ENCODE measurements around the gene COL4A3.

Gene COL4A3

DNA sequence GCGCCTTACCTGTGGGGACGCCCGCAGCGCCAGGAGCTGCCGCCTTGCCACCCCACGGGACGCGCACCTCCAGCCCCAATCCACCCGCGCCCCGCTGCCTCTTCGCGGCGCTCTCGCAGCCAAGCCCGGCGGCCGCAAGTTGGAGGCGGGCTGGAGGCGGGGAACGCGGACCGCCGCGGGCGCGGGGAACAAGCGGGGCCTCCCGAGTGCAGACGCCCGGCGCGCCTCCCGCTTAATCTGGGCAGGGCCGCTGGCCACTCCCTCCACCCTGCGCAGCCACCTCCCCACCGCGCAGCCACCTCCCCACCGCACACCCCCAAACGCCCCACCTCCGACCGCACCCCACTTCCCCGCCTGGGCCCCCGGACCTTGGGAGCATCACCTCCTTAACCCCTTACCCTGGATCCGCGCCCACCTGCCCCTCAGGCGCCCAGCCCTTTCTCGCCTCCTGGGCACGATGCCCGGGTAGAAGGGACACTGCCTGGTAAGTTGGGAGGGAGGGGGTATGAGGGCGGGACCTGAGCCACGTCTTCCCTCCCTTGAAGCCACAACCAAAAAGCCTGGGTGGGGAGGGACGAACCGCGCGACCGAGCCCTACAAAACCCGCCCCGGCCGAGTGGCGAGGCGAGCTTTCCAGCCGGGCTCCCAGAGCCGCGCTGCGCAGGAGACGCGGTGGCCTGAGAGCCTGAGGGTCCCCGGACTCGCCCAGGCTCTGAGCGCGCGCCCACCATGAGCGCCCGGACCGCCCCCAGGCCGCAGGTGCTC is at the start of gene COL4A3, which contains the start of gene COL4A4:
Gene COL4A3 (plus strand): TSS at position 627 of the 765 bp plus-strand sequence. CDS start 103 bp downstream, at position 730.
Gene COL4A4 (minus strand): TSS at position 208 of the 765 bp plus-strand sequence. CDS start 16,722 bp downstream, outside the sequence.
- no peak for DNase-seq

DNA sequence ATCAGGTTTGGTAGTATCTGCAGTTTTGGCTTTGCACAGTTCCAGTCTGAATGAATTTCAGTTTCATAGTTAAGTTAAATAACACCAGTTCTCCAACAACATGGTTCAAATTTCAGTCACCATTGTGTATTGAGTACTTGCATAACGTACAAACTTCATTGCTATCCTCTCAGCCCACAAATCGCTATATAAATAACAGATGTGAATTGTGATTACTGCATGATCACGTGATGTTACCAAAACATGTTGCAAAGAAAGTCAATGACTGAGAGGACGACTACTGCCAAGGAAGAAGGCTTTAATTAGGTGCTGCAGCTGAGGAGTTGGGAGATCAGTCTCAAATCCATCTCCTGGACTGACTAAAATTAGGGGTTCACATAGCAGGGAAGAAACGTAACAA is 48.7 kb upstream of the COL4A3 start:
- peak; percentile 5 for DNase-seq

DNA sequence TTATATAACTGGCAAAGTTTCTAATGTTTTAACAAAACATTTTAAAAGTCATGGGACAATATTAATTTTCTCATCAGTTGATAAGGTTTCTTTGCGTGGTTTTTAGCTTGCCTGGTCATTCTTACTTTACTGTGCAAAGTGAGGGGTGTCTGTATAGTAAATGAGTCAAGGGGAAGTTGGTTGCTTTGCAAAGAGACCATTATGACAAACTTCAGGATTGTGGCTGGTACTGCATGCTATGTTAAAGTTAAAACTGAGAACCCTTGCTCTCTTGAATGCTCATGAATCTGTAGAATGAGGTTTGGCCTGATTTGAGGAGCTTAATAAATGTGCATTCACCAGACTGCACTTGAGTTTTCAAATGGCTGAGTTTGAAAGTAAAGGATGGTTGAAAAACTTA is 47.4 kb upstream of the COL4A3 start:
- no peak for DNase-seq

DNA sequence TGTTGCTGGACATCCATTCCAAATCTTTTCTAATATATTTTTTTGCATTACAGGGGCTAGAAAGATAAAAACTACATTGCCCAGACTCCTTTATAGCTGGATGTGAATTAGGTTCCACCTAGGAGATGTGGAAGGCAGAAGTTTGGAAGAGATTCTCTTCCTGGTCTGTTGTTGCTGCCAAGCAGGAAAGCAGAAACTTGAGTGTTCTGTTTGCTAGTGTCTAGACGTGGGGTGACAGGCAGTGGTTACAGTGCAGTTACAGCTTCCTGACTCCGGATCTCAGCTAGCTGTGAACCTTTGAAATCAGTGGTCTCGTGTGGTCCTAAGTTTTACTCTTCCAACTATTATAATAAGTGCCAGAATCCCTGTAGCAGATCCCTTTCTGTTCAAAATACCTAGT is 46.6 kb upstream of the COL4A3 start:
- DNase-seq: no peak

DNA sequence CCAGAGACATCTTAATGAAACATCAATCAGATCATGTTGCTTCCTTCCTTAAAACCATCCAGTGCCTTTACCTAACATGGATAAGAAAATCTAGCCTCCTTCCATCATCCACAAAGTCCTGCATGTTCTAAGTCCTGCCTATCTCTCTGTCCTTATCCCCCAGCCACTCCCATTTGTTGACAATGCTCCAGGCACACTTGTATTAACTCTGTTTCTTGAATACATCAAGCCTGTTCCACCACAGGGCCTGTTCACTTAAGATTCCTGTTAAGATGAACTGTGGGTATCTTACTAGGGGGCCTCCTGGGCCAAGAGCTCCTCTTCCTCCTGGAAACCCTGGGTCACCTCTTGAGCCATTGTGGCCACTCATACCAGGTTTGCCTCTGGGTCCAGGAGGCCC is 46.1 kb upstream of the COL4A3 start:
- no peak for DNase-seq

DNA sequence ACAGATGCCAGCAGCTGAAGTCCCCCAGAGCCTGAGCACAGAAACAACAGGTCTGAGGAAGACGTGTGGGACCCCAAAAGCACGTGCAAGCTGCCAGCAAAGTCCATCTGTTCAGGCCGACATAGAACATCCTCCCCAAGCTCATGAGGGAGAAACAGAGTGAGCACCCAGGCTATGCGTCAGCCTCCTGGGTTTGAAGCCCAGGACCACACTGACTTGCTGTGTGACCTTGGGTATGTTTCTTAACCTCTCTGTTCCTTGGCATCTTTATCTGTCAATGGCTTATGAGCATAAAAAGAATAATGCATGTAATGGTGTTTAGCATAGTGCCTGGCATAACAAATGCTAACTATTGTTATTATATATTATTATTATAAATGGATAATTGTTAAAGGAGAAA is 40.7 kb upstream of the COL4A3 start:
- DNase-seq: no peak

DNA sequence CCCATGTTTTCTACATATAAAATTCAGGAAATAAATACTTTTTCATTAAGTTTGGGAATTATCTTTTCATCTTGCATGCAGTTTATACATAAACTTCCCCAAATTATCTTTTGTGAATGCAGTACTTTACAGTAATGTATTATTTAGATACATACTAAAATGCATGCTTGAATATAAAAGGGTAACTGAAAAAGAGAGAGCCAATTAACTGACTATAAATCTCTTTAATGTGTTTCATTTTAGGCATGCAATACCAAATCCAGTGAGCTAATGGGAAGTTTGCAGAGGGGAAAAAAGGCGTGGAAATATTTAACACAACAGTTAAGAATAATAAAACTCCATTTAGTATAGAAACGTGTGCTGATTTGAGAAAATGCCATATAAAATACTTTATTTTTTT is 39.6 kb upstream of the COL4A3 start:
- DNase-seq: no peak

DNA sequence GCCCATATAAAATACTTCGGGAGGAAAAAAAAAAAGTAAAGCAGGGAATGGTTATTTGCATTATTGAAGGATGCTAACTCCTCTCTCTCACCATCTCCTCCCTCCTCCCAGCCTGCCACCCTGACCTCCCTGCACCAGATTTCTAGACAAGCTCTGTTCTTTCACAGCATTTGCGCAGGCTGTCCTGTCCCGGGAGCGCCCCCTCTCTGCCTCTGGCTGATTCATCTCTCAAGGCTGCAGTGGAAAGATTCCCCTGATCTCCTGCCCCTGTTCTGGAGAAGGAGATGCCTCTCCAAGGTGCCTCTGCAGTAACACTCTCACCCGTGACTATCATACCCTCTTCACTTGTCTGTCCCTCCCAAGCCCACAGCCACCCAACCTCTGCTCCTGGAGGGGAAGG is 38.9 kb upstream of the COL4A3 start:
- no peak for DNase-seq

DNA sequence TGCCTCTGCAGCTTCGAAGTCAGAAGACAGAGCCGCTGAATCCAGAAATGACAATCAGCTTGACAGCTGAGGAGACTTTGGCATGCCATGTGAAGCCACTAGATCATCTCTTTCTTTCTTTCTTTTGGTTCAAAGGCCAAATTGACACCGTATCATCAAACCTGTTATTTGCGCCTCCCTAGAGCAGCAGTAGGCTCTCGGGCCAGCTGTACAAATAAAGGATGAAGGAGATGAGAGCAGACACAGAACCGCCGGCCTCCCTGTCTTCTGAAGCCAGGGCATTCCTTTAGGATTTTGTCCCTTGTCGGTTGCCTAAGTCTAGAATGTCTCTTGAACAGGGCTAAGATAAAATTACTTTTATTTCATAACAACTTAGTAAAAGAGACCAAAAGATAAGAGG is 37.2 kb upstream of the COL4A3 start:
- DNase-seq: peak; percentile 3

DNA sequence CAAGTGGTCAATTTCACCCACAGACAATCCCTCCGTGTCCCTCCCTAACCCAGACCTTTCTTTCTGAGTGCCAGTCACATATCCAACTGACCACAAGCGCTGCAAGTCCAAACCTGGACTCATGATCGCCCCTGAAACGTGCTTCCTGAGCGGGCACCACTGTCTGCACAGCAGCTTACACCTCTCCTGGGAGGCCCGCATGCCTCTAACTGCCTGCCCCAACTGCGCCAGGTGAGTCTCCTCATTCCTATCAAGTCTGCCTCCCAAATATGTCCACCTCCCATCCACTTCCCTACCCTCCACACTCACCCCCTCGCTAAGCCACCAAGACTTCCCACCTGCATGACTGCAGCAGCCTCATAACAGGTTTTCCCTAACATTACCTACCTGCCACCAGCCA is 33.8 kb upstream of the COL4A3 start:
- DNase-seq: no peak

DNA sequence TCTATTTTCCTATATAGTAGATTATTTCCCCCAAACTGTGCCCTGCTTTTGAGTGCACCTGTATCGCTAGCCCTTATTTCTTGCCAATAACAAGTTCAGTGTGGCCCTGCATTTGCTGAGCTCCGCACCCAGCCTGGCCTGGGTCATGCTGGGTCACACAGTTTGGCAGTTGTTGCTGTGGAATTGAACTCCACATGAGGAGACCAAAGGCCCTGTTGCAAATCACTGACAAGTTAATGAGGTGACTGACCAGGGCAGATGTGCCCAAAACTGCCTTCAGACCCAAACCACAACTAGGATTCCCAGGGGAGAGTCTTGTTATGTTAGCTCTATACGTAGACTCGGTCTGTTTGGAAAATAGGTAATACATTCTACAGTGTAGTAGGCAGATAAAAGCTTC is 31.4 kb upstream of the COL4A3 start:
- no peak for DNase-seq

DNA sequence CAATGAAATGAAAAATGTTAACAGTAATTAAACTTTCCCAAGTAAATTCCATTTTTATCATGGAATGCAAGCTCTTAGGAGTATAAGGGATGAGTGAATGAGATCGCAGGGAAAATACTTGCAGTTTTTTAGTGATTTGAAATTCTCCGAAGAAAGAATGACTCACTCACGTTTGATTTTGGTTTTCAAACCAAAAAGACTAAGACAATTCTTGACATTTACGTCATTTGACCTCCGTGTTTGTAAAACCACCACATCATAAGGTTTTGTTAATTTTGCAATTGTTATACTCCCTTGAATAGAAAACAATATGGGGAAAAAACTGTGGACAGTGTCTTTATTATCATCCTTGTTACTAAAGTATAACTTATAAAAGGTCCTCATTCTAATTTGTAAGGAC is 29.8 kb upstream of the COL4A3 start:
- no peak for DNase-seq

DNA sequence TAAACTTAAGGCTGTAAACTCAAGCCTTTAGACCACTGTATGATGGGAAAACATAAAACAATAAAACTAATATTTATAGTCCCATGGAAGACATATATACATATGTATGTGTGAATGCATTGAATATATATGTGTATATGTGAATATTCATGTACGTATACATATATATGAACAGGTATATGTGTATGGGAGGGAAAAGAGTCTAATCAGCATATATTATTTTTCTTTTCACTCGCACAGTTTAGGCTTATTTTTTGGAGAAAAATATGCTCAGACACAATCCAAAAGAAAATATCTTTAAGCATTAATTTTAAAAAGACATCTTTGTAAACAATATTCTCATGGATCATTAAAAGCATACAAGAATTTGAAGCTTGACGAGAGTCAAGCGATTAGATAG is 23.1 kb upstream of the COL4A3 start:
- no peak for DNase-seq

DNA sequence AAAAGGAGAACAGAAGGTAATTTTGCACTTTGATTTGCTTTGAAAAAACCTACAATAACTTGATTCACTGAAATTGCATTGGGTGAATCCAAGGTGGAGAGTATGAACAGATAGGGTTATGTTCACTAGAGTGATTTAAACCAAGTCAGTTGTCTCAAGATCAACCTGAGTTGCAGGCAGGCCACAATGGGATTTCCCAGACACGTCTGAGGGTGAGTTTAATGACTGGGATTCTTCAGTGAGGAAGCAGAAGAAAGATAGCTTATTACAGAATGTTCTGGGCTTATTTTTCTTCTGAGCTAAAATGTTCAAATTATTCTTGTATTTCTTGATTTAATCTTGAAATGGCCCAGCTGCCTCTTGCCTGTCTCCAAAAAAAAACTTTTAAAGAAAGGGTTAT is 20.5 kb upstream of the COL4A3 start:
- DNase-seq: no peak

DNA sequence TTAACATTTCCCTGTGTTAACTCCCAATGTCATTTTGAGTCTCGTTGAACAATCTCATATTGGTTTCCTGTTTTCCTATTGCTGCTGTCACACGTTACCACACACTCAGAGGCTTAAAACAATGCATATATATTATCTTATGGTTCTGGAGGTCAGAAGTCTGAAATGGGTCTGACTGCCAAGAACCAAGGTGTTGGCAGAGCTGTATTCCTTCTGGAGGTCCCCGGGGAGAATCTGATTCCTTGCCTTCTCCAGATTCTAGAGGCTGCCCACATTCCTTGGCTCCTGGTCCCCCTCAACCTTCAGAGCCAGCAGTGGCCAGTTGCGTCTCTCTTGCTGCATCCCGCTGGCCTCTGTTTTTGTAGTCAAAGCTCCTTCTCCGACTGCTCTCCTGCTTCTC is 18.0 kb upstream of the COL4A3 start:
- DNase-seq: no peak

DNA sequence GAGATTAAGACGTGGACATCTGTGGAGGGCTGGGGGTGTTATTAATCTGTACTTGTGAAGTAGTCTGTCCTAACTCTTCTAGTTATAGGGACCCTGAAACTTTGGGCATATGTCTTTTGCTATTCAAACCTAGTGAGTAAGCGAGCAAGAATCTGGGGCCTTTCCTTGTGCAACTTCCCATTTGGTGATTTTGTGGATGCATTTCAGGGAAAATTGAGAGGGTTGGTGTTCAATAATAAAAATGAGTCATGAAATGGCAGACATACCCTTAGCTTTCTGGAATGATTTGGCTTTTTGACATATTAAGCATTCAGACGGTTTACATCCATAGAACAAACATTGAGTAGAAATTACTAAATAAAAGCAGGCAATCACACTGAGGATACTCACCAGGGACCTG is 17.4 kb upstream of the COL4A3 start:
- DNase-seq: no peak

DNA sequence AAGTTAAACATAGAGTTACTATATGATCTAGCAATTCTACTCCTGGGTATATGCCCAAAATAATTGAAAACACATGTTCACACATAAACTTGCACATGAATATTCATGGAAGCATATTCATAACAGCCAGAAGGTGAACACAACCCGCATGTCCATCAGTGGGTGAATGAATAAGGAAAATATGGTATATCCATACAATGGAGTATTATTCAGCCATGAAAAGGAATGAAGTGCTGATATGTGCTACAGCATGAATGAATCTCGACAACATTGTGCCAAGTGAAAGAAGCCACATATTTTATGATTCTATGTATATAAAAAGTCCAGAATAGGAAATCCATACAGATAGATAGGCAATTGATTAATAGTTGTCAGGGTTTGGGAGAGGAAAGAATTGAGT is 16.3 kb upstream of the COL4A3 start:
- no peak for DNase-seq

DNA sequence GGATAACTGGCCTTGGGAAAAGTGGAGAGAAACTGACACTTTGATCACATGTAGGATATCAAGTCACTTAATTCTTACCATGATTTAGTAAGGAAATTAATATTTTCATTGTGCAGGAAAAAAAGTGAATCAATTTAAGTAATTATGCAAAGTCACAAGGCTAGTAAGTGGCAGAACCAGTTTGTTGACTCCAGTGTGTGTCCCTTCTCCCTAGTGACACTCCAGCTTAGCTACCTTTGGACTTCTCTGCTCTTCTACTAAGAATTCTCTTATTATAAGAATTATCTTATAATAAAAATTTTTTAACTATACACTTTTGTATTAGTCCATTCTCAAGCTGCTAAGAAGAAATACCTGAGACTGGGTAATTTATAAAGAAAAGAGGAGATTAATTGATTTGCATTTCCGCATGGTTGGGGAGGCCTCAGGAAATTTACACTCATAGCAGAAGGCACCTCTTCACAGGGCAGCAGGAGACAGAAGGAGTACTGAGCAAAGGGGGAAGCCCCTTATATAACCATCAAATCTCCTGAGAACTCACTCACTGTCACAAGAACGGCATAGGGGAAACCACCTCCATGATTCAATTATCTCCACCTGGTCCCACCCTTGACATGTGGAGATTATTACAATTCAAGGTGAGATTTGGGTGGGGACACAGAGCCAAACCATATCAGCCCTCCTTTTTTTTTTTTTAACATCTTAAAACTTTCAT is 14.0 kb upstream of the COL4A3 start:
- DNase-seq: no peak

DNA sequence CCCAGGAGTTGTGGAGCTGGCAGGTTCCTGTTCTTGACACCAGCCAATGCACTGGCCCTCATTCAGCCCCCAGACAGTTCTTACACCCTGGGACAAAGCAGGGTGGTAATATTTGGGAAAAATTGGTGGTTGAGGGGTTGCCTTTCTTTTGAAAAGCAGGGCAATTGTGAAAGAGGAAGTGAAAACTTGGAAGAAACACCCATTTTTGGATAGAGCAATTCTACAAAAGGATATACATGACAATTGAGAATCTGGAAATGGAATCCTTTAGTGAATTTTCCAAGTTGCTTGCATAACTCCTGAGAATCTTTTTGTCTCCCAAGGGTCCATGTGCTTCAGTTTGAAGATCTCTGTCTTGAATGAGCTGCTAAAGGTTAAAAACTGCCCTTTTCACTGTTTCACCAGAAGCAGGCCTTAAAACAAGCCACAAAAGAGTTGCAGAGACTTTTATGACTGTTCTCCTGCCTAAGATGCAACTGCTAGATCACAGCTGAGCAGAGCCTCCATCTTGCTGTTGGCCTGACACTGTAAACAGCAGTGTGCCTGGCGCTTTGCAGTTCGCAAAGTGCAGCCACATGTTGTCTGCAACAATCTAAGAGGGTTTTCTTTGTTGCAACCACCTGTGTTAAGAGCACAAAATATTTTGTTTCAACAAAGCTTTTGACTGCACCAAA is 12.2 kb upstream of the COL4A3 start:
- no peak for DNase-seq

DNA sequence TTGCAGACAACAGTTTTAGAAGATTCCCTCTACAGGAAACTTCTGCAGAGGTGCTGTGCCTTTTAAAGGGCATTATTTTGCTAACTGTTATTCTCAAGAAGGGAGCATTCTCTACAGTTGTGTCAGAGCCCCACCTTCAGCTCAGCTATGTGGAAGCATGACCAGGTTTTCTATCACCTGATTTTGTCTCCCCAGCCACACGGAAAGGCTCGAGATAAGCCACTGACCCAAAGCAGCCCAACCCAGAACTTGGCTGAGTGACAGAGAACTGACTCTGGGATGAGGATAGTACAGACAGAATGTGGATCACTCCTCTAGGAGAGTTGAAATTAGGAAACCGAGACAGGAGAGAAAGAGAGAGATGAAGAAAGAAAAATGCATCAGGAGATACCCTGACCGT is 11.1 kb upstream of the COL4A3 start:
- DNase-seq: no peak

DNA sequence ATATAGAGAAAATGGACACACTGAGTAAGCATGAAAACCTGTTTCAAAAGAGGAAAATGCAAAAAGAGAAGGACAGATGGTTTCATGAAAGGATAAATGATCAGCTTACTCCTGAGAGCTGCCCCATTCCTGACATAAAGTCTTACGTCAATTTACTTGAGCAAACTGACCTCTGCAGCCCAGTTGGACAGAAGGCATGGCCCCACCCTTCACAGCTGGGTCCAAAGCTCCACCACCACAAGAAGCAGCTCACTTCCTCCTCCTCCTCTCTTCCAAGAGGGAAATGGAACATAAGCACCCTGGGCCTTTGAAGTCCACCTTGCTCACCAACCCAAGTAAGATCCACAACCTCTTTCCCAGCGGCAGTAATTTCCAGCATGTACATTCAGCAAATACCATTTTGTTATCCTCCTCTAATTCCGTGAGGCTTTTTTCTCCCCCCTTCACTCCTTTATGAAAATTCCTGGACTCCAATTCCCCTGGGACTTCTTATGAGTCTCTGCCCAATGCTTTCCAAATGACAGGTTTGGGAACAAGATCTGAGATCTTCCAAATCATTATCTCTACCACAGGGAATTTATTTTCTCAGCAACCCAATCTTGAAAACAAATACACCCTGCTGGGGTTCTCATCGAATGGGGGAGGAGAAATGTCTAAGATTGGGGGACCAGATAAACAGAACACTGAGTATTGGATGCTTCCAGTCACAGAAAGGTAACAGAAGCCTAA is 10.5 kb upstream of the COL4A3 start:
- DNase-seq: no peak

DNA sequence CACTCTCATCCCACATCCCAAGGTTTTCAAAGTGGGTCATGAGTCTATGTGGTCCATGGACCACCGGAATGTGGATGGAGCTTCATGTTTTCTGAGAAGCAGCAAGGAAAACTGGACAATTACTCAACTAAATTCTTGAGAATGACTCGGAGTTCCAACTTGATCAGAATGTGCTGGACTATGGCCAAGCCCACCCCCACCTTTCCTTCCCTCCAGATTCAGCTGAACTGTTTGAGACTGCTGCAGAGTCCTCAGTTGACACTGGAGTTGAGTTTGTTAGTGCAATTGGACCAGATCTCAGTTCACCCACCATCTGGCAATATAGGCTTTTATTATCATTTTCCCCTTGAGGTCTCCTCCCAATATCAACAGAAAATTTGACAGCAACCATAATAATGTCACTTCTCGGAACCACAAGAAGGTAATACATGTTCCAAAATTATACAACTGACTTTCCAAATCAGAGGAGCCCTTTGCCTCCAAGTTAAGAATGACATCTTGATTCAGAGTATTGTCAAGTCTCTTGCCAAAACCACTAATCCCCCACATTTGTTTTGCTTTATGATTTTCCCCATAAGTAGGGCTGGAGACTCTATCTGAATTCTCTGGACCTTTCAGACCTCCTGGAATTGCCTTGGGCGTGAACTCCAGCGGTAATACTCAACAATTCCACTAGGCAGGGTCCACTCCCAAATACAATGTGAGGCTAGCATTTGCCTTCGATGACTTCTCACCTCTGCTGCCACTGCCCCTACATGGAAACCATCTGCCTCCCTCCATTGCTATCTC is 9.2 kb upstream of the COL4A3 start:
- DNase-seq: no peak

Measured in NCI-H2029 treated with DMSO at 0.1 percent for 48 hours (cell line).